ENCODE results near the gene GPC5.

Gene GPC5

DNA sequence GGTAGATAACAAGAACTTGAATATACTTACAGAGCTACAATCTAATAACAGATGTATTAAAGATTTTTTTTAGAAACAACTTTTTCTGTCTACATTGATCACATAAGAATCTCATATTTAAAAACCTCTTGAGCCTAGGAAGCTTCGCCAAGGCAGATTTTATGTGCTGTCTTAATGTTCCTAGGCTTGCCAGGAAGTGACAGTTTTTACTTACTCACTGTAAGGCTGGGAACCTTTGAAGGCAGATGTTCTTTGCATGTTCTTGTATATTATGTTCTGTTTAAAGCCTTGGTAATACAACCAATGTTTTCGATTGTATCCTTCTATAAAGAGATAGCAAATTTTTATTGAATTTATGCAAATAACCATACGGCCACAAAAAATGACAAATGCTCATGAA, 492.7 kb downstream of the GPC5 start:
- H3K4me1 ChIP-seq (ENCODE audit: control insufficient read depth in 1 of 2, insufficient read depth in 2 of 2, low read length in 2 of 2), result no peaks in the 10 kb centered on the region
- no peak overlapping the region for H3K23ac ChIP-seq (ENCODE audit: low read length)
- H3K79me1 ChIP-seq (ENCODE audit: low read length), result no peaks in the 10 kb centered on the region
- H4K8ac ChIP-seq (ENCODE audit: low read depth, low read length), result no peak overlapping the region
- no peak overlapping the region for H3K18ac ChIP-seq (ENCODE audit: low read length)
- H3K4me3 ChIP-seq (ENCODE audit: low read depth, low read length), result no peak overlapping the region
- no peaks in the 10 kb centered on the region for H3K27me3 ChIP-seq (ENCODE audit: insufficient read depth, low read length)
- H3K9ac ChIP-seq (ENCODE audit: low read length), result no peak overlapping the region
- H3K9me3 ChIP-seq (ENCODE audit: insufficient read depth, low read depth, low read length), result peaks cover 2% of the 10 kb centered on the region
- no peaks in the 10 kb centered on the region for H3K79me2 ChIP-seq (ENCODE audit: control insufficient read depth, insufficient read depth, low read length, poor library complexity)
- H2AK5ac ChIP-seq (ENCODE audit: low read length), result no peak overlapping the region
- H2BK12ac ChIP-seq (ENCODE audit: low read length), result no peak overlapping the region
- WGBS (ENCODE audit: extremely low coverage, insufficient coverage, insufficient read length), result no CpG with 5 or more reads among the region's 3 CpGs
- no peak overlapping the region for H2BK5ac ChIP-seq (ENCODE audit: low read depth, low read length, poor library complexity)
- no peak overlapping the region for H3K27ac ChIP-seq (ENCODE audit: low read depth, low read length)
- H4K91ac ChIP-seq (ENCODE audit: low read depth, low read length), result no peak overlapping the region
- no peak overlapping the region for H4K12ac ChIP-seq (ENCODE audit: low read depth, low read length)
- H3K14ac ChIP-seq (ENCODE audit: low read length), result no peak overlapping the region
- DNase-seq, result no peak
- H3K36me3 ChIP-seq (ENCODE audit: control insufficient read depth in 1 of 2, insufficient read depth in 2 of 2, low read length in 2 of 2), result no peaks in the 10 kb centered on the region
- no peak overlapping the region for H2AFZ ChIP-seq (ENCODE audit: insufficient read depth, low read length, poor library complexity)
- no peak overlapping the region for H2BK120ac ChIP-seq (ENCODE audit: insufficient read depth, low read length, poor library complexity)
- H3K4ac ChIP-seq (ENCODE audit: low read depth, low read length), result no peak overlapping the region
- H3K4me2 ChIP-seq (ENCODE audit: low read length), result no peak overlapping the region

DNA sequence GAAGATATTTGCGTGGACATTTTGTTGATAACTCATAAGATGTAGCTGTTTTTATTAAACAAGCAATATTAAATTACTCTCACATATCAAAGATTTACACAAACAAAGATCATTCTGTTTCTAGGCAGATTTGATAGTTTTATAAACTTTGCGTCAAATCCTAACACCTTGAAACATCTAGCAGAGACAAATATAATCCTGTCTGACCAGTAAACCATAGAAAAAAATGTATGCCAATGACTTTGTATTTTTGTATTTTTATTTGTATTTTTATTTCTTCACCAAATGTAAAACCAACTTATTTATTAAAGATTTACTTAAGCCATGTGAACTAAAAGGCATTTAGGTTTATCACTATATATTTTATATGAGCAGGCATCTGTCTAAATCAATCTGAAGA, 494.6 kb downstream of the GPC5 start:
- no peak overlapping the region for H3K4me3 ChIP-seq (ENCODE audit: low read depth, low read length)
- H3K18ac ChIP-seq (ENCODE audit: low read length), result no peak overlapping the region
- peaks cover 0 to 3% of the 10 kb centered on the region in 2 experiments for H3K4me1 ChIP-seq (ENCODE audit: control insufficient read depth in 1 of 2, insufficient read depth in 2 of 2, low read length in 2 of 2)
- no peak overlapping the region for H4K91ac ChIP-seq (ENCODE audit: low read depth, low read length)
- H3K9ac ChIP-seq (ENCODE audit: low read length), result no peak overlapping the region
- no peak overlapping the region for H3K27ac ChIP-seq (ENCODE audit: low read depth, low read length)
- WGBS (ENCODE audit: extremely low coverage, insufficient coverage, insufficient read length), result no CpG with 5 or more reads among the region's 2 CpGs
- H3K23ac ChIP-seq (ENCODE audit: low read length), result no peak overlapping the region
- H3K79me1 ChIP-seq (ENCODE audit: low read length), result no peaks in the 10 kb centered on the region
- H3K4ac ChIP-seq (ENCODE audit: low read depth, low read length), result no peak overlapping the region
- H2BK12ac ChIP-seq (ENCODE audit: low read length), result no peak overlapping the region
- H4K12ac ChIP-seq (ENCODE audit: low read depth, low read length), result no peak overlapping the region
- H3K36me3 ChIP-seq (ENCODE audit: control insufficient read depth in 1 of 2, insufficient read depth in 2 of 2, low read length in 2 of 2), result no peaks in the 10 kb centered on the region
- H2BK5ac ChIP-seq (ENCODE audit: low read depth, low read length, poor library complexity), result no peak overlapping the region
- no peak overlapping the region for H2AK5ac ChIP-seq (ENCODE audit: low read length)
- H2BK120ac ChIP-seq (ENCODE audit: insufficient read depth, low read length, poor library complexity), result no peak overlapping the region
- no peaks in the 10 kb centered on the region for H3K27me3 ChIP-seq (ENCODE audit: insufficient read depth, low read length)
- H3K4me2 ChIP-seq (ENCODE audit: low read length), result no peak overlapping the region
- H3K79me2 ChIP-seq (ENCODE audit: control insufficient read depth, insufficient read depth, low read length, poor library complexity), result no peaks in the 10 kb centered on the region
- DNase-seq, result no peak
- H2AFZ ChIP-seq (ENCODE audit: insufficient read depth, low read length, poor library complexity), result no peak overlapping the region
- H3K14ac ChIP-seq (ENCODE audit: low read length), result no peak overlapping the region
- H4K8ac ChIP-seq (ENCODE audit: low read depth, low read length), result no peak overlapping the region
- H3K9me3 ChIP-seq (ENCODE audit: insufficient read depth, low read depth, low read length), result no peaks in the 10 kb centered on the region

DNA sequence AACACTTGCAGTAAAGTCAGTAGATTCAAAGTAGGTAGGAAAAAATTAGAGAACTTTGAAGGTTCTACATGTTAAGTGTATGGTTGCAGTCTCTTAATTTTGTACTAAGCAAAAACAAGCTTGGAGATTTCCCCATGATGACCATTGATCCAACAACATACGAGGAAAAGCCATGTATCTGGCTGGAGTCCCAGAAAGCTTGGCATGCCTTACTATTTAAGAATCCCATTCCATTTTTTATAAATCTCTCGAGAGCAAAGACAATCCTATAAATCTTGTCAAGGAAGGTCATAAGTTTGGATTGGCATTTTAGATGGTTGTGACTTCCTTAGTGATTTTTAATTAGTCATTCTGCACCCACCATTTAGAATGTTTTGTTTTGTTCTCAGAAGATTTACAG, 495.9 kb downstream of the GPC5 start:
- H2AFZ ChIP-seq (ENCODE audit: insufficient read depth, low read length, poor library complexity), result no peak overlapping the region
- H2AK5ac ChIP-seq (ENCODE audit: low read length), result no peak overlapping the region
- no peak overlapping the region for H3K18ac ChIP-seq (ENCODE audit: low read length)
- no peaks in the 10 kb centered on the region for H3K27me3 ChIP-seq (ENCODE audit: insufficient read depth, low read length)
- H3K4me3 ChIP-seq (ENCODE audit: low read depth, low read length), result no peak overlapping the region
- no peak overlapping the region for H3K4me2 ChIP-seq (ENCODE audit: low read length)
- no peak overlapping the region for H4K12ac ChIP-seq (ENCODE audit: low read depth, low read length)
- no peak overlapping the region for H3K9ac ChIP-seq (ENCODE audit: low read length)
- H3K4me1 ChIP-seq (ENCODE audit: control insufficient read depth in 1 of 2, insufficient read depth in 2 of 2, low read length in 2 of 2), result peaks cover 0 to 3% of the 10 kb centered on the region in 2 experiments
- no peak overlapping the region for H3K23ac ChIP-seq (ENCODE audit: low read length)
- H4K8ac ChIP-seq (ENCODE audit: low read depth, low read length), result no peak overlapping the region
- H3K79me1 ChIP-seq (ENCODE audit: low read length), result no peaks in the 10 kb centered on the region
- H2BK12ac ChIP-seq (ENCODE audit: low read length), result no peak overlapping the region
- H3K36me3 ChIP-seq (ENCODE audit: control insufficient read depth in 1 of 2, insufficient read depth in 2 of 2, low read length in 2 of 2), result no peaks in the 10 kb centered on the region
- H3K9me3 ChIP-seq (ENCODE audit: insufficient read depth, low read depth, low read length), result no peaks in the 10 kb centered on the region
- H2BK120ac ChIP-seq (ENCODE audit: insufficient read depth, low read length, poor library complexity), result no peak overlapping the region
- no peak overlapping the region for H3K14ac ChIP-seq (ENCODE audit: low read length)
- no peak overlapping the region for H4K91ac ChIP-seq (ENCODE audit: low read depth, low read length)
- no peak overlapping the region for H3K27ac ChIP-seq (ENCODE audit: low read depth, low read length)
- H3K79me2 ChIP-seq (ENCODE audit: control insufficient read depth, insufficient read depth, low read length, poor library complexity), result no peaks in the 10 kb centered on the region
- no CpG with 5 or more reads among the region's 2 CpGs for WGBS (ENCODE audit: extremely low coverage, insufficient coverage, insufficient read length)
- no peak overlapping the region for H2BK5ac ChIP-seq (ENCODE audit: low read depth, low read length, poor library complexity)
- no peak overlapping the region for H3K4ac ChIP-seq (ENCODE audit: low read depth, low read length)
- DNase-seq, result no peak

DNA sequence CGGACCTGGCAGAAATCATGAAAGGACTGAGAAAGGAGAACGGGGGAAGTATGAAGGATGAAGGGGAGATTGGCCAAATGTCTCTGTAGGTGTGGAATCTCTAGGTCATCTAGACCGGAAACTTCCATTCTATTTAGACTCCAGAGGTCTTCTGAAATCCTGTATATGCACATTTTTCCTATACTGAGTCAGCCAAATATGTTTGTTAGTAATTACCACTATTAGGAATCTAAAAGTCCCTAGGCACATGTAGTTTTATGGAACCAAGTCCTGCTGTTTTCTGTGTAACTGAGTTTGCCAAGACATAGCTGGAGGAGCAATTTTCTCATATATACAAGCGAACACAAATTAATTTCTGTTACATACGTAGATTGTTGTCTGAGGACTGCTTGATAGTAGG, 498.1 kb downstream of the GPC5 start:
- H2BK12ac ChIP-seq (ENCODE audit: low read length), result no peak overlapping the region
- no peaks in the 10 kb centered on the region for H3K36me3 ChIP-seq (ENCODE audit: control insufficient read depth in 1 of 2, insufficient read depth in 2 of 2, low read length in 2 of 2)
- H4K8ac ChIP-seq (ENCODE audit: low read depth, low read length), result no peak overlapping the region
- H3K4me2 ChIP-seq (ENCODE audit: low read length), result no peak overlapping the region
- no peak overlapping the region for H3K23ac ChIP-seq (ENCODE audit: low read length)
- DNase-seq, result peak in 1 of 2 donors; percentile 10
- no peak overlapping the region for H3K4me3 ChIP-seq (ENCODE audit: low read depth, low read length)
- no peak overlapping the region for H2BK5ac ChIP-seq (ENCODE audit: low read depth, low read length, poor library complexity)
- no peaks in the 10 kb centered on the region for H3K79me2 ChIP-seq (ENCODE audit: control insufficient read depth, insufficient read depth, low read length, poor library complexity)
- no peak overlapping the region for H4K91ac ChIP-seq (ENCODE audit: low read depth, low read length)
- no peaks in the 10 kb centered on the region for H3K27me3 ChIP-seq (ENCODE audit: insufficient read depth, low read length)
- H3K14ac ChIP-seq (ENCODE audit: low read length), result no peak overlapping the region
- no peaks in the 10 kb centered on the region for H3K79me1 ChIP-seq (ENCODE audit: low read length)
- no CpG with 5 or more reads among the region's 5 CpGs for WGBS (ENCODE audit: extremely low coverage, insufficient coverage, insufficient read length)
- H3K4ac ChIP-seq (ENCODE audit: low read depth, low read length), result no peak overlapping the region
- H3K4me1 ChIP-seq (ENCODE audit: control insufficient read depth in 1 of 2, insufficient read depth in 2 of 2, low read length in 2 of 2), result peaks cover 0 to 3% of the 10 kb centered on the region in 2 experiments
- H3K9me3 ChIP-seq (ENCODE audit: insufficient read depth, low read depth, low read length), result no peaks in the 10 kb centered on the region
- H2BK120ac ChIP-seq (ENCODE audit: insufficient read depth, low read length, poor library complexity), result no peak overlapping the region
- no peak overlapping the region for H2AFZ ChIP-seq (ENCODE audit: insufficient read depth, low read length, poor library complexity)
- H4K12ac ChIP-seq (ENCODE audit: low read depth, low read length), result no peak overlapping the region
- no peak overlapping the region for H3K9ac ChIP-seq (ENCODE audit: low read length)
- H2AK5ac ChIP-seq (ENCODE audit: low read length), result no peak overlapping the region
- H3K18ac ChIP-seq (ENCODE audit: low read length), result no peak overlapping the region
- H3K27ac ChIP-seq (ENCODE audit: low read depth, low read length), result no peak overlapping the region
